ENCODE results near the gene GNG4. TPM values are rescaled to one million over a fixed set of nuclear protein-coding genes. Genes with fewer than 3 reads are reported as not detected.

The GNG4 gene
- total RNA-seq, 1 experiment from 2014 or later = 3.5 TPM

DNA sequence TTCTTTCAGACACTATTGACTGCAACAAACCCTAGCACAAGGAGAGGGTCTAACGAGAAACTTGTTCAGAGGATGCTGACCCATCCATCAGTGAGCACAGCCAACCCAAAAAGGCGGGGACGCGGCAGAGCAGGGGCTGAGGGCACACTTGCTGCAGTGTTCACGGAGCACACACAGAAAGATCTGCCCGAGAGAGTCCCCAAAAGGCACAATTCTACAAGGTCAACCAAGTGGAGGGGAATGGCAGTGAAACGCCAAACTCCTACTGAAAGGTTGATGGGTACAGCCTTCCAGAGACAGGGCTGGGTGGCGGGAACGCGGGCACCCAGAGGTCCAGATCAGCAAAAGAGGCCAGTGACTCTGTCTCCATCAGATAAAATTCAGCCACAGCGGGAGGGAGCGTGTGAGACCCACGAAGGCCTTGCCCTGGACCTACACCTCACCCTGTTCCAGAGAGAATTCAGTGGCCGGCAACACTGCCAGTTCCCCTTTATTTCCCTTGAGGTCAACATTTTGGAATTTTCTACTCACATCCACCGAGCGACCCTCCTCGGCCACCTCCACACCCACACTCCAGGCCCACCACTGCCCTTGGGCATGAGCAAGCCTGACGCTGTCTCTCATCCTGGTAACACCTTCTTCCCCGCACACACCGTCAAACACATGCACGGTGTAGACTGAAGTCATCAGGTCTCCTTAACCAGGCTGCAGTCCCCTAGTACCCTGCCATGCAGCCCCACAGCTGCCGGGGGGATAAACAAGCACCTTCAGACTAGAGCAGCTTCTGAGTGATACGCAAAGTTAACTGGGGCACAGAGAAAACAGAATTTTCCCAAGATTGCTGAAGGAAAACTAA is 5.5 kb downstream of the GNG4 start:
- Mint-ChIP-seq H3K9me3 (ENCODE audit: unreplicated experiment) (no peaks in the 10 kb centered on the region), H3K4me1 (ENCODE audit: low read depth, unreplicated experiment) (peaks cover 13% of the 10 kb centered on the region), H3K36me3 (ENCODE audit: insufficient read depth, unreplicated experiment) (peaks cover 6% of the 10 kb centered on the region), H3K27ac (ENCODE audit: unreplicated experiment) (no peak overlapping the region), H3K4me3 (ENCODE audit: unreplicated experiment) (no peak overlapping the region), H3K27me3 (ENCODE audit: insufficient read depth, unreplicated experiment) (no peaks in the 10 kb centered on the region)
- no peaks in the 10 kb centered on the region for H3K9me3 ChIP-seq
- H3K27me3 ChIP-seq (replicated peaks; ENCODE audit: control insufficient read depth, insufficient read depth, low read length) = no peaks in the 10 kb centered on the region
- ChIA-PET POLR2A (no interaction called here), CTCF (no interaction called here)
- no peaks in the 10 kb centered on the region for H3K36me3 ChIP-seq (ENCODE audit: control insufficient read depth, insufficient read depth, low read length)
- TF ChIP-seq, protein P1, sequence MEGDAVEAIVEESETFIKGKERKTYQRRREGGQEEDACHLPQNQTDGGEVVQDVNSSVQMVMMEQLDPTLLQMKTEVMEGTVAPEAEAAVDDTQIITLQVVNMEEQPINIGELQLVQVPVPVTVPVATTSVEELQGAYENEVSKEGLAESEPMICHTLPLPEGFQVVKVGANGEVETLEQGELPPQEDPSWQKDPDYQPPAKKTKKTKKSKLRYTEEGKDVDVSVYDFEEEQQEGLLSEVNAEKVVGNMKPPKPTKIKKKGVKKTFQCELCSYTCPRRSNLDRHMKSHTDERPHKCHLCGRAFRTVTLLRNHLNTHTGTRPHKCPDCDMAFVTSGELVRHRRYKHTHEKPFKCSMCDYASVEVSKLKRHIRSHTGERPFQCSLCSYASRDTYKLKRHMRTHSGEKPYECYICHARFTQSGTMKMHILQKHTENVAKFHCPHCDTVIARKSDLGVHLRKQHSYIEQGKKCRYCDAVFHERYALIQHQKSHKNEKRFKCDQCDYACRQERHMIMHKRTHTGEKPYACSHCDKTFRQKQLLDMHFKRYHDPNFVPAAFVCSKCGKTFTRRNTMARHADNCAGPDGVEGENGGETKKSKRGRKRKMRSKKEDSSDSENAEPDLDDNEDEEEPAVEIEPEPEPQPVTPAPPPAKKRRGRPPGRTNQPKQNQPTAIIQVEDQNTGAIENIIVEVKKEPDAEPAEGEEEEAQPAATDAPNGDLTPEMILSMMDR (IDR thresholded peaks at IDR 0.05; ENCODE audit: insufficient read depth in 1 of 2, low read depth in 1 of 2, low read length in 1 of 2, severe bottlenecking in 1 of 2, unreplicated experiment in 1 of 2) = no peak
- intact Hi-C loops (cut with micrococcal nuclease; ENCODE audit: unreplicated experiment) = loop anchor here (10.0 kb wide), 1 partner anchor 201 kb away; no protein-coding TSS in a partner anchor
- no TSS peak for BruUV-seq (replicated peaks)
- H3K4me3 ChIP-seq (ENCODE audit: low read depth, low read length) = no peak overlapping the region
- peaks cover 10% of the 10 kb centered on the region for H3K4me1 ChIP-seq
- DNase-seq = no peak

DNA sequence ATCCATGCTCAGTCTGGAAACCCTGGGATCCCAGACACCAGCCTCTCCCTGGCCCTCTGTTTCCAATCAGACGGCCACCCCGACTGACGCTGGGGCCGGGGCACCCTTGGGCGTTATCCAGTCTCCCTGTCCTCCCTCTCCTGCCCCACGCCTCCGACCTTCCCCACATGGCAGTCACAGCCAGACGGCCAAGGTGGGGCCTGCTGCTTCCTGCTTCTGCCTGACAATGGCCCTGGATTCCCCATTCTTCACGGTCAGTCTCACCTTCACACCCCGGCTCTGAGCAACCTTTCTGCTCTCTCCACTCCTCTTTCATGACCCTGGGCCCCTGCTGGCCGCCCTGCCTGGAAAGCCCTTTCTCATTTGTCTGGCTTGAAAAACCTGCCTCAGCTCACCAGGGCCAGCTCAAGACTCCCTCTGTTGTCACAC is 6.6 kb downstream of the GNG4 start:
- TF ChIP-seq, protein P1 (IDR thresholded peaks at IDR 0.05; ENCODE audit: insufficient read depth in 1 of 2, low read depth in 1 of 2, low read length in 1 of 2, severe bottlenecking in 1 of 2, unreplicated experiment in 1 of 2) = no peak
- Histone ChIP-seq H3K4me1 (peaks cover 5% of the 10 kb centered on the region; the same call in 1 of the 2 replicates), H3K27me3 (replicated peaks; ENCODE audit: control insufficient read depth, insufficient read depth, low read length) (no peaks in the 10 kb centered on the region), H3K36me3 (ENCODE audit: control insufficient read depth, insufficient read depth, low read length) (no peaks in the 10 kb centered on the region), H3K4me3 (ENCODE audit: low read depth, low read length) (no peak overlapping the region), H3K9me3 (no peaks in the 10 kb centered on the region)
- Mint-ChIP-seq H3K4me3 (ENCODE audit: unreplicated experiment) (no peak overlapping the region), H3K36me3 (ENCODE audit: insufficient read depth, unreplicated experiment) (peaks cover 10% of the 10 kb centered on the region), H3K27ac (ENCODE audit: unreplicated experiment) (no peak overlapping the region), H3K27me3 (ENCODE audit: insufficient read depth, unreplicated experiment) (no peaks in the 10 kb centered on the region), H3K4me1 (ENCODE audit: low read depth, unreplicated experiment) (peaks cover 7% of the 10 kb centered on the region), H3K9me3 (ENCODE audit: unreplicated experiment) (no peaks in the 10 kb centered on the region)
- CTCF ChIA-PET = no interaction called here
- no TSS peak for BruUV-seq (replicated peaks)
- POLR2A ChIA-PET = no interaction called here
- no peak for DNase-seq
- intact Hi-C loops (cut with micrococcal nuclease; ENCODE audit: unreplicated experiment) = loop anchor here (10.0 kb wide), 1 partner anchor 202 kb away; no protein-coding TSS in a partner anchor

DNA sequence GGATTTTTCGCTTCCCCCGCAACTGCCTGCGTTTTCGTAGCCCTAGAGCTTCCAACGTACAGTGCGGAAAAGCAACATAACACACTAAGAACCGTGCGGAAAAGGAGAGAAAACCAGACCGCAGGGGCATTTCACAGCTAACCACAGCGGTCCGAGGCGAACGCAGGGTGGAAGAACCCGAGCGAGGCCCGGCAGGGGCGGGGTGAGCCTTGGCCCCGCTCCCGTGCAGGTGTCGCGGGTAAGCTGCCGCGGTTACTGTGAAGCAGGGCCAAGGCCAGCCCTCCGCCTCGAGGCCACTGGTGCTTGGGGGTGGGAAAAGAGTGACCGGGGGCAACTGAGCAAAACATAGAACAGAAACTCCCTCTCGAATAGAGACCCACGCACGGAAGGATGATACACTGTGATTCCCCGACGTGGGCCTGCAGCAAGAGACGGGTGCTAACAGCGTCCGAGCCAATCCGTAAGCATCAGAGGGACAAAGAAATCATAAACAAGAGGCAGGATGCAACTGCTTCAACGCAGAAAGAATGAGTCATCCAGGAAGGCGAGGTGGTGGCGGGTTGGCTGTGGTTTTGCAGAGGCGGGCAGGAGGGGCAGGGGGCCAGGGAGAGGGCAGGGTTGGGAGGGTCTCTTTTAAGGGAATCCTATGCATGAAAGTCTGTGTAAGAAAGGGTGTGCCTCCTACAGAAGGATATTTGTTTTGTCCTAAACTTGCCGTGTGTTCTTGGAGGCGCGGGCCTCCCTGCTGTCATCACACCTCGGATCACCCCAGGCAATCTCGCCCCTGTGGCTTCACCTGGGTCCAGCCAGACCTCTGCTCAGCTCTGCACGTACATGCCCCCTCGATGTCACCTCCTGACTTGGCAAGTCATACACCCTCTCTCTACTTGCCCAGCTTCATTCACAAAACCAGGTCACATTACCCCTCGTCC is 7.3 kb downstream of the GNG4 start:
- Histone ChIP-seq H3K27me3 (replicated peaks; ENCODE audit: control insufficient read depth, insufficient read depth, low read length) (no peaks in the 10 kb centered on the region), H3K36me3 (ENCODE audit: control insufficient read depth, insufficient read depth, low read length) (no peaks in the 10 kb centered on the region), H3K4me1 (peaks cover under 1% of the 10 kb centered on the region; the same call in 1 of the 2 replicates), H3K4me3 (ENCODE audit: low read depth, low read length) (no peak overlapping the region), H3K9me3 (no peaks in the 10 kb centered on the region)
- no peak overlapping the region for H3K27ac Mint-ChIP-seq (ENCODE audit: unreplicated experiment)
- TF ChIP-seq, protein P1 (IDR thresholded peaks at IDR 0.05; ENCODE audit: insufficient read depth in 1 of 2, low read depth in 1 of 2, low read length in 1 of 2, severe bottlenecking in 1 of 2, unreplicated experiment in 1 of 2) = no peak
- no peak for DNase-seq
- H3K4me1 Mint-ChIP-seq (ENCODE audit: low read depth, unreplicated experiment) = peaks cover 7% of the 10 kb centered on the region
- no peaks in the 10 kb centered on the region for H3K27me3 Mint-ChIP-seq (ENCODE audit: insufficient read depth, unreplicated experiment)
- POLR2A ChIA-PET = no interaction called here
- no peak overlapping the region for H3K4me3 Mint-ChIP-seq (ENCODE audit: unreplicated experiment)
- H3K36me3 Mint-ChIP-seq (ENCODE audit: insufficient read depth, unreplicated experiment) = peaks cover 10% of the 10 kb centered on the region
- no TSS peak for BruUV-seq (replicated peaks)
- no peaks in the 10 kb centered on the region for H3K9me3 Mint-ChIP-seq (ENCODE audit: unreplicated experiment)
- intact Hi-C loops (cut with micrococcal nuclease; ENCODE audit: unreplicated experiment) = loop anchor here (10.0 kb wide), 1 partner anchor 203 kb away; no protein-coding TSS in a partner anchor
- CTCF ChIA-PET = no interaction called here
